Chondrocyte (in vitro differentiated cells): ENCODE data around the gene S100A4. TPM values are rescaled to one million over a fixed set of nuclear protein-coding genes. Genes with fewer than 3 reads are reported as not detected.
"Not testable (repeated sequence)": the region's sequence is repeated elsewhere in the genome, so short reads cannot be mapped to it uniquely, and the experiment has no call there.

Experiments used
- DNase-seq: peaks from one replicate; pipeline ENCODE4 v3.0.0; 2021; ENCODE audit warnings: mixed read lengths, low spot score
- H3K27ac Mint-ChIP-seq: one replicate; pipeline ENCODE4 v1.8.0; 2021; ENCODE audit warnings: mild to moderate bottlenecking, moderate library complexity, mixed read lengths; ENCODE audit not compliant: unreplicated experiment
- H3K27me3 Mint-ChIP-seq: 2 replicates; pipeline ENCODE4 v1.8.0; 2021; ENCODE audit warnings: low read depth, mixed read lengths
- H3K36me3 Mint-ChIP-seq: 2 replicates; pipeline ENCODE4 v1.8.0; 2021; ENCODE audit warnings: low read depth, mixed read lengths
- H3K4me1 Mint-ChIP-seq: 2 replicates; pipeline ENCODE4 v1.8.0; 2021; ENCODE audit warnings: low read depth, mild to moderate bottlenecking, mixed read lengths
- H3K4me3 Mint-ChIP-seq: one replicate; pipeline ENCODE4 v1.8.0; 2021; ENCODE audit warnings: mild to moderate bottlenecking, moderate library complexity, mixed read lengths; ENCODE audit not compliant: unreplicated experiment
- H3K9me3 Mint-ChIP-seq: 2 replicates; pipeline ENCODE4 v1.8.0; 2021; ENCODE audit warnings: low read depth, mixed read lengths
- long read RNA-seq: library from polyadenylated mRNA; stranded (forward); transcript quantifications from one replicate; pipeline ENCODE4 v2.0.0, GENCODE V29; 2021
- total RNA-seq: library from RNA; stranded (reverse); gene quantifications from 3 replicates; pipeline ENCODE4 v1.2.1, GENCODE V29; 2021
- TF ChIP-seq, protein P1 (sequence below): fragments of 200-600 bp; sonication (generic); IDR thresholded peaks from 2 replicates; pipeline ENCODE4 v1.5.0; 2021; ENCODE audit warnings: antibody characterized with exemption, mild to moderate bottlenecking, moderate library complexity

Gene S100A4
- 331 to 404 TPM (median 388 TPM) in 3 replicates for total RNA-seq
- long read RNA-seq, transcript S100A4-205 (3 exons, 537 nt) = minor isoform, 13 of 309 reads
- long read RNA-seq, transcript S100A4-201 (4 exons, 566 nt) = minor isoform, 39 of 309 reads
- long read RNA-seq, transcript S100A4-204 (3 exons, 600 nt) = major isoform, 200 of 309 reads
- long read RNA-seq, transcript S100A4-206 (2 exons, 755 nt) = minor isoform, 19 of 309 reads
- long read RNA-seq, partial matches to known transcripts = 8 of 309 reads
- long read RNA-seq, other reads (novel, unspliced or antisense) = 22 of 309 reads

DNA sequence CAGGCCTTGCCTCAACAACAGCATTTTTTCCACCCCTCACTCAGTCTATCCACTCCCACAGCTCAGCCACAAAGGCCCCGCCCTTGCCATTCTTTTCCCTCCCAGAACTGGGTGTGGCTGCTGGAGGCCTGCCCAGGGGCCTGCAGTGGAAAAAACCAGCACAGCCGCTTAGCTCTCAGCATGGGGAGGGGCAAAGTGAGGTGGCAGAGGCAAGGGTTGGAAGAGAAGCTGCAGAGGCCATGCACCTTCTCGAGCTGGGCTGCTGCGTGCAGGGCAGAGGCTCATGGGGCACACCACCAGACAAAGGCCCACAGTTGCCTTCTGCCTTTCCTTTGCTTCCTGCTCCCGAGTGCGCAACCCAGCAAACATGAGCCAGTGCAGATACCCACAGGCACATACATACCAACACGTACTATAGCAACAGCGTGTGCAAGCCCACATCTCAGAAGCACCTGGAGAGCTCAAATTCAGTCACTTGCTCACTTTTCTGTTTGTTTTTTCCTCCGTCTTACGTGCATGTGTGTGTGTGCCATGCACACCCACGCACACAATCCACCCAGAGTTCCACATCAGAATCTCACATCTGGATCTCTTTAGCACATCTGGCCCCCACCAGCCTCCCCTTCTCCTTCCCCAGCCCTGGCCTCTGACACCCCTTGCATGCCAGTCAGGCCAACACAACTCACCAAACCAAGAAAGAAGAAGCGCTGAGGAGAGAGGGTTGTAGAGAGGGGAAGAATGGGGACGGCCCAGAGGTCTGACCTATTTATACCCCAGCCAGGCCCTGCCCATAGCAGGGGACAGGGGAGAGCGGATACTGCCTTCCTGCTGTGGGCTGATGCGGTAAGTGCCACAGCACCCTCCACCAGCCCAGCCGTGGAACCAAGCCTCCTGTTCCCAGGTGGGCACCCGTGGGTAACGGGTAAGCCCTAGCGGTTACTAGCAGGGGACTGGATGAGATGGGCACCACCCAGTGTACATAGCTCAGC, at the start of gene S100A4:
Gene S100A4 (minus strand): TSS at position 740 of the 989 bp plus-strand sequence. CDS start 1,012 bp downstream, outside the sequence.
- TF ChIP-seq, protein P1, sequence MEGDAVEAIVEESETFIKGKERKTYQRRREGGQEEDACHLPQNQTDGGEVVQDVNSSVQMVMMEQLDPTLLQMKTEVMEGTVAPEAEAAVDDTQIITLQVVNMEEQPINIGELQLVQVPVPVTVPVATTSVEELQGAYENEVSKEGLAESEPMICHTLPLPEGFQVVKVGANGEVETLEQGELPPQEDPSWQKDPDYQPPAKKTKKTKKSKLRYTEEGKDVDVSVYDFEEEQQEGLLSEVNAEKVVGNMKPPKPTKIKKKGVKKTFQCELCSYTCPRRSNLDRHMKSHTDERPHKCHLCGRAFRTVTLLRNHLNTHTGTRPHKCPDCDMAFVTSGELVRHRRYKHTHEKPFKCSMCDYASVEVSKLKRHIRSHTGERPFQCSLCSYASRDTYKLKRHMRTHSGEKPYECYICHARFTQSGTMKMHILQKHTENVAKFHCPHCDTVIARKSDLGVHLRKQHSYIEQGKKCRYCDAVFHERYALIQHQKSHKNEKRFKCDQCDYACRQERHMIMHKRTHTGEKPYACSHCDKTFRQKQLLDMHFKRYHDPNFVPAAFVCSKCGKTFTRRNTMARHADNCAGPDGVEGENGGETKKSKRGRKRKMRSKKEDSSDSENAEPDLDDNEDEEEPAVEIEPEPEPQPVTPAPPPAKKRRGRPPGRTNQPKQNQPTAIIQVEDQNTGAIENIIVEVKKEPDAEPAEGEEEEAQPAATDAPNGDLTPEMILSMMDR = no peak
- H3K4me1 Mint-ChIP-seq = peaks cover 99% of the 10 kb centered on the region
- H3K4me3 Mint-ChIP-seq = peak within 1 kb of the TSS; percentile 84
- H3K36me3 Mint-ChIP-seq = no peaks in the 10 kb centered on the region
- peak within 1 kb of the TSS; percentile 93 for H3K27ac Mint-ChIP-seq
- H3K9me3 Mint-ChIP-seq = no peaks in the 10 kb centered on the region
- no peaks in the 10 kb centered on the region for H3K27me3 Mint-ChIP-seq
- no peak for DNase-seq

DNA sequence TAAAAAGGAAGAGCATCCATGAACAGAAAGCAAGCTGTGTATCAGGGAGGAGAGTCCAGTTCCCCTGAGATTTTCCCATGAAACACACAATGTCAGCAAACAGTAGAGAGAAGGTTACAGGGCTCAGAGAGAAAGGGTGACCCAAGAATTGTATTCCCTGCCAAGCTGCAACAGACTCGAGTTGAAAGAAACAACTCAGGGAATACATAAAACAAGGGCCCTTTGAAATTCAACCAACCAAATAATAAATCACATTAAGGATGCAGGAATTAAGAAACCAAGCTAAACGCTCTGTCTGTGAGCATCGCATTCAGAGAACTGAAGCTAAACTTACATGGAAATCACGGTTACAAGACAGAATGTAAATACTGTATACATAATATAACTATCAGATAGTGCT, 47.1 kb upstream of the S100A4 start:
- H3K27me3 Mint-ChIP-seq = no peaks in the 10 kb centered on the region
- no peak overlapping the region for H3K4me3 Mint-ChIP-seq

DNA sequence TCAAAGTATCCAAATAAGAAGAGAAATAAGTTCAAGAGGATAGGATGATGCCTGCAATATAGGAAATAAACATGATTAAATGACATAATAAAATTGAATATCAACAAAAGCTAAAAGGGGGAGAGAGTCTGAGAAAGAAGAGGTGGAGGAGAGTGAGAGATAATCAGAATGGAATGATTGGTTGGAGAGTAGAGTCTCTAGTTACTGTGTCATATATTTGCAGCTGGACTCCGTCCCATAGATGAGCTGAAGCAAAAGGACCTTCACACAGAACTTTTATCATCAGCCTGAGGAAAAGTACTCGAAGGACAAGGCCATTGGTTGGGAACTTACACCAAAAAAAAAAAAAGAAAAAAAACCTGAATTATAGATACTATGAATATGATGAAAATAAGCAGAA, 42.9 kb upstream of the S100A4 start:
- H3K27ac Mint-ChIP-seq = no peak overlapping the region
- H3K36me3 Mint-ChIP-seq = no peaks in the 10 kb centered on the region
- TF ChIP-seq, protein P1 = no peak
- no peaks in the 10 kb centered on the region for H3K27me3 Mint-ChIP-seq
- peaks cover 11% of the 10 kb centered on the region for H3K4me1 Mint-ChIP-seq
- H3K4me3 Mint-ChIP-seq = no peak overlapping the region
- DNase-seq = no peak
- H3K9me3 Mint-ChIP-seq = no peaks in the 10 kb centered on the region

More for the DNA sequence above, 47.1 kb upstream of the S100A4 start:
- no peaks in the 10 kb centered on the region for H3K36me3 Mint-ChIP-seq
- H3K27ac Mint-ChIP-seq = no peak overlapping the region
- no peaks in the 10 kb centered on the region for H3K9me3 Mint-ChIP-seq
- TF ChIP-seq, protein P1 = no peak
- no peaks in the 10 kb centered on the region for H3K4me1 Mint-ChIP-seq
- DNase-seq = no peak

DNA sequence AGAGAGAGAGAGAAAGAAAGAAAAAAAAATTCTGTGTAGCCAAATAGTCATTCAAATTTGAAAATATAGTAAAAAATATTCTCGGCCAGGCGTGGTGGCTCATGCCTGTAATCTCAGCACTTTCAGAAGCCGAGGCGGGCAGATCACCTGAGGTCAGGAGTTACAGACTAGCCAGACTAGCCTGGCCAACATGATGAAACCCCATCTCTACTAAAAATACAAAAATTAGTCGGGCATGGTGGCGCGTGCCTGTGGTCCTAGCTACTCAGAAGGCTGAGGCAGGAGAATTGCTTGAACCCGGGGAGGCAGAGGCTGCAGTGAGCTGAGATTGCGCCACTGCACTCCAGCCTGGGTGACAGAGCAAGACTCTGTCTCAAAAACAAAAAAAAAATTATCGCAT, 42.4 kb upstream of the S100A4 start:
- not testable (repeated sequence) for H3K27ac Mint-ChIP-seq, H3K27me3 Mint-ChIP-seq, H3K36me3 Mint-ChIP-seq, DNase-seq, H3K9me3 Mint-ChIP-seq, H3K4me3 Mint-ChIP-seq
- peaks cover 11% of the 10 kb centered on the region for H3K4me1 Mint-ChIP-seq

DNA sequence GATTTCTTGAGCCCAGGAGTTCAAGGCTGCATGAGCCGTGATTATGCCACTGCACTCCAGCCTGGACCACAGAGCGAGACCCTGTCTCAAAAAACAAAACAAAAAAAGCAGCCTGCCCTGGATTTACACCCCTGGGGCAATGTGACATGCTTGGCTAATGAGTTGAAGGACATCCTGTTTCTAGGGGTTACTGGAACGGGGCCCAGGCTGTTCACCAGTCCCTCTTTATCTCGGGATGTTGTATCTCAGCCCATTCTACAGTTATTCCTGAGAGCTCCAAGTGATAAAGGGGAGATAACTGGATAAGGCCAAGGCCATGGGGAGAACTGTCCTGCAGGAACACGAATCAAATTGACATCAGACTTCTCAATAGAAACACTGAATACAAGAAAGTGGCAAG, 41.7 kb upstream of the S100A4 start:
- H3K9me3 Mint-ChIP-seq = no peaks in the 10 kb centered on the region
- H3K27ac Mint-ChIP-seq = no peak overlapping the region
- no peaks in the 10 kb centered on the region for H3K36me3 Mint-ChIP-seq
- TF ChIP-seq, protein P1 = no peak
- no peak for DNase-seq
- H3K4me1 Mint-ChIP-seq = peaks cover 11% of the 10 kb centered on the region
- no peak overlapping the region for H3K4me3 Mint-ChIP-seq
- H3K27me3 Mint-ChIP-seq = no peaks in the 10 kb centered on the region
